A673 (cell line): ENCODE data around the gene ZBTB7B. TPM values are rescaled to one million over a fixed set of nuclear protein-coding genes. Genes with fewer than 3 reads are reported as not detected.
"Not testable (repeated sequence)": the region's sequence is repeated elsewhere in the genome, so short reads cannot be mapped to it uniquely, and the experiment has no call there.

Source experiments
- BruUV-seq: library from RNA; stranded (reverse); fragments of 400-500 nt; replicated peaks from 2 replicates; lab custom pipeline; 2021; lab: Mats Ljungman, UMichigan
- CTCF ChIA-PET: fragments of 300-600 bp; sonication (Branson Sonifier 250); formaldehyde crosslinking; loops from one replicate; lab custom pipeline; 2022; ENCODE audit warnings: antibody characterized with exemption; lab: Charles Lee
- POLR2A ChIA-PET: fragments of 300-600 bp; sonication (Branson Sonifier 250); formaldehyde crosslinking; loops from one replicate; lab custom pipeline; 2022; ENCODE audit warnings: antibody characterized with exemption; ENCODE audit not compliant: low non-redundant PET; lab: Charles Lee
- DNase-seq: peaks from one replicate; pipeline ENCODE4 v3.0.0-alpha.2; 2015; ENCODE audit warnings: low spot score
- H3K27ac ChIP-seq: fragments of 200-600 bp; sonication (generic); 2 replicates; pipeline ENCODE4 v1.5.1; 2016; ENCODE audit warnings: mixed run types, low read depth, mild to moderate bottlenecking, mixed read lengths, antibody characterized with exemption, low read length; ENCODE audit not compliant: poor library complexity, severe bottlenecking
- H3K27me3 ChIP-seq: fragments of 200-600 bp; sonication (generic); replicated peaks from 2 replicates; pipeline ENCODE4 v1.6.1; 2017; ENCODE audit warnings: mixed run types, low read depth, mild to moderate bottlenecking, mixed read lengths, antibody characterized with exemption, low read length; ENCODE audit not compliant: insufficient read depth, poor library complexity
- H3K36me3 ChIP-seq: fragments of 200-600 bp; sonication (generic); 2 replicates; pipeline ENCODE4 v1.6.1; 2016; ENCODE audit warnings: mixed run types, mild to moderate bottlenecking, mixed read lengths, antibody characterized with exemption, low read length; ENCODE audit not compliant: insufficient read depth, poor library complexity, severe bottlenecking
- H3K4me1 ChIP-seq: fragments of 200-600 bp; sonication (generic); 2 replicates; pipeline ENCODE4 v1.6.1; 2017; ENCODE audit warnings: mixed run types, mild to moderate bottlenecking, mixed read lengths, antibody characterized with exemption, low read length; ENCODE audit not compliant: insufficient read depth, poor library complexity, severe bottlenecking
- H3K4me3 ChIP-seq: fragments of 200-600 bp; sonication (generic); 2 replicates; pipeline ENCODE4 v1.5.1; 2016; ENCODE audit warnings: low read depth, mixed run types, mild to moderate bottlenecking, mixed read lengths, low read length; ENCODE audit not compliant: poor library complexity, severe bottlenecking
- H3K9me3 ChIP-seq: fragments of 200-600 bp; sonication (generic); 2 replicates; pipeline ENCODE4 v1.6.1; 2016; ENCODE audit warnings: mixed run types, low read depth, mild to moderate bottlenecking, mixed read lengths, antibody characterized with exemption, low read length; ENCODE audit not compliant: poor library complexity, severe bottlenecking
- CTCF ChIP-seq: fragments of 300-800, 200-600 bp; sonication (generic); conservative IDR thresholded peaks from 2 replicates; pipeline ENCODE4 v1.5.1; 2017; ENCODE audit warnings: low read depth, mild to moderate bottlenecking, antibody characterized with exemption, low read length, moderate library complexity, mixed read lengths
- EZH2 ChIP-seq: fragments of 200-600 bp; sonication (generic); IDR thresholded peaks from 2 replicates; pipeline ENCODE4 v1.6.1; 2017; ENCODE audit warnings: borderline replicate concordance, low read depth, mild to moderate bottlenecking, mixed read lengths, antibody characterized with exemption, low read length; ENCODE audit not compliant: poor library complexity, severe bottlenecking
- intact Hi-C: fragments of 100-400 bp; cut with micrococcal nuclease; formaldehyde crosslinking; loops from one replicate; pipeline ENCODE4 v1.10.0; 2022; ENCODE audit not compliant: unreplicated experiment
- total RNA-seq: library from RNA; stranded (reverse); gene quantifications from 2 replicates; pipeline ENCODE4 v1.2.3, GENCODE V29; 2021

ZBTB7B gene
- total RNA-seq, 1 experiment from 2014 or later = 19.2 TPM

GRCh38 chr1:154974102-154974807 lies 28.3 kb upstream of the ZBTB7B start, which contains the start of gene CKS1B:
CKS1B (plus strand) TSS chr1:154974681; CDS start chr1:154974746, 65 bp downstream.
- intact Hi-C loops = no loop called here
- DNase-seq = peak; percentile 100
- H3K27ac ChIP-seq = peak within 1 kb of the TSS; percentile 96
- peaks cover 23% of the 10 kb centered on the region for H3K36me3 ChIP-seq
- CTCF ChIA-PET = interaction anchor here (0.9 to 1.1 kb wide), 4 partner anchors 11 to 77 kb away, joined by 4 to 6 read pairs (median 4); partner anchors contain the start of gene PYGO2
- peaks cover 48% of the 10 kb centered on the region for H3K4me1 ChIP-seq
- H3K9me3 ChIP-seq = no peaks in the 10 kb centered on the region
- no peaks in the 10 kb centered on the region for H3K27me3 ChIP-seq
- BruUV-seq = no TSS peak
- POLR2A ChIA-PET = interaction anchor here (0.6 to 0.7 kb wide), 2 partner anchors 169 to 407 kb away, joined by 3 to 23 read pairs; partner anchors contain the start of gene CHRNB2
- peak within 1 kb of the TSS; percentile 59 for H3K4me3 ChIP-seq
- TF ChIP-seq CTCF (no peak), EZH2 (no peak)

- Histone ChIP-seq H3K27me3 (no peaks in the 10 kb centered on the region), H3K9me3 (no peaks in the 10 kb centered on the region), H3K4me3 (peak overlapping the region; percentile 59), H3K4me1 (peaks cover 46% of the 10 kb centered on the region), H3K36me3 (peaks cover 29% of the 10 kb centered on the region), H3K27ac (peak overlapping the region; percentile 96)
- CTCF ChIA-PET = no interaction called here
- POLR2A ChIA-PET = no interaction called here
- TSS peak; percentile 67 for BruUV-seq
- no peak for TF ChIP-seq CTCF
- TF ChIP-seq EZH2 = no peak
- intact Hi-C loops = no loop called here
- peak; percentile 98 for DNase-seq
Observed at GRCh38 chr1:154974808-154975408, 27.7 kb upstream of the ZBTB7B start.

DNA sequence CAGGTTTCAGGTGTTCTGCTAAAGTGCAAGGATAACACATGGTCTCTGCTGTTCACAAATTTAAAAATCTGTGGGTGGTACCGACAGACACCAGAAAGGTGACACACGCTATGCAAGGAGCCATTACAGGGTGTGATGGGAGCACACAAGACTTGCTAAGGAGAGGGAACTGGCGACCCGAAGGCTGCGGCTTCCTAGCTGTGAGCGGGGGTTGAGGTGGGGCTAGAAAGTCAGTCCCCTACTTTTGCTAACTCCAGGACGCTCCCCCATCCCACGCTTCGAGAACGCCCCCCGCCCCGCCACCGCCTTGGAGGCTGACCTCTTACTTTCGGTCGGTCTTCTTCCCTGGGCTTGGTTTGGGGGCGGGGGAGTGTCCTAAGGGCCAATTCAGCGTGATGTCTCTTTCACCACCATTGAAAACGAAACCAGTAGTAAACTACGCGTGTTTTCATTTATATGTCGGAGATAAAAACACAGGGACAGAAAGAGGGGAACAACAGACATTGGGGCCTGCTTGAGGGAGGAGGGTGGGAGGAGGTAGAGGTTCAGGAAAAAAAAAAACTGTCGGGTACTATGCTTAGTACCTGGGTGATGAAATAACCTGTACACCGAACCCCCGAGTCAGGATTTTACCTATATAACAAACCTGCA lies 27.1 kb upstream of the ZBTB7B start:
- H3K36me3 ChIP-seq = peaks cover 29% of the 10 kb centered on the region
- H3K27ac ChIP-seq = peak overlapping the region; percentile 96
- BruUV-seq = no TSS peak
- peak overlapping the region; percentile 59 for H3K4me3 ChIP-seq
- H3K4me1 ChIP-seq = peaks cover 46% of the 10 kb centered on the region
- DNase-seq = no peak
- intact Hi-C loops = no loop called here
- TF ChIP-seq CTCF (no peak), EZH2 (no peak)
- H3K9me3 ChIP-seq = no peaks in the 10 kb centered on the region
- H3K27me3 ChIP-seq = no peaks in the 10 kb centered on the region
- POLR2A ChIA-PET = no interaction called here
- CTCF ChIA-PET = no interaction called here

GRCh38 chr1:154977762-154978161 lies 24.8 kb upstream of the ZBTB7B start:
- Histone ChIP-seq H3K27ac (peak overlapping the region; percentile 96), H3K36me3 (peaks cover 37% of the 10 kb centered on the region), H3K4me1 (peaks cover 32% of the 10 kb centered on the region)
- DNase-seq, BruUV-seq, CTCF ChIA-PET, intact Hi-C loops, H3K9me3 ChIP-seq, H3K4me3 ChIP-seq, POLR2A ChIA-PET, H3K27me3 ChIP-seq: not testable (repeated sequence)
